Effector memory CD4-positive, alpha-beta T cell (primary cell): ENCODE results near the gene ZNF507.

Experiments
- DNase-seq, 3 donors: peaks; one replicate each; pipeline ENCODE4 v3.0.0-alpha.2; 2020
- H3K27ac ChIP-seq: 2 replicates; pipeline ENCODE4 v1.7.0; 2013; ENCODE audit warnings: mild to moderate bottlenecking, low read length, moderate library complexity; ENCODE audit not compliant: insufficient read depth, poor library complexity, severe bottlenecking
- H3K27me3 ChIP-seq: replicated peaks from 2 replicates; pipeline ENCODE4 v1.7.0; 2013; ENCODE audit warnings: mild to moderate bottlenecking, low read length; ENCODE audit not compliant: insufficient read depth, control insufficient read depth, poor library complexity, severe bottlenecking
- H3K36me3 ChIP-seq: 2 replicates; pipeline ENCODE4 v1.7.0; 2013; ENCODE audit warnings: mild to moderate bottlenecking, low read length, moderate library complexity; ENCODE audit not compliant: control insufficient read depth, insufficient read depth
- H3K4me1 ChIP-seq: 2 replicates; pipeline ENCODE4 v1.7.0; 2013; ENCODE audit warnings: low read length, mild to moderate bottlenecking; ENCODE audit not compliant: control insufficient read depth, insufficient read depth, poor library complexity, severe bottlenecking
- H3K4me3 ChIP-seq: 2 replicates; pipeline ENCODE4 v1.7.0; 2013; ENCODE audit warnings: low read length, low read depth, mild to moderate bottlenecking; ENCODE audit not compliant: insufficient read depth, poor library complexity, severe bottlenecking
- H3K9me3 ChIP-seq: 2 replicates; pipeline ENCODE4 v1.7.0; 2013; ENCODE audit warnings: mild to moderate bottlenecking, low read length, moderate library complexity; ENCODE audit not compliant: control insufficient read depth

Gene ZNF507

DNA sequence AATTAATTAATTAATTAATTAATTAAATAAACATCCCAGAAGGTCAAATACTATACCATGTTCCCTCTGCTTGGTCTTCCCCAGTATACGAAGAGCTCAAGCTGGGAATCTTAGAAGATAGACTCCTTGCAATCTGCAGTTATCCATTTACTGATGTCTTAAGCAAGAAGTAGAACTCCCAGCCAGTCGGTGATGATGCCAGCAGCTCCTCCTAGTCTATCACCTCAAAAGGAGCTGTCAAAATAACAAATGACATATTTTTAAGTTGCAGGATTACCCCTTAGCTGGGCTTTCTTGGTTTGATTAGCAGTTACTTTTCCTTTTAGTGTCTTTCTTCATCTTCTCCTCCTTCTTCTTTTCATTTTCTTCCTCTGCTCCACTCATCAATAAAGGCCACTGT, 6.0 kb upstream of the ZNF507 start:
- Histone ChIP-seq H3K27me3 (no peaks in the 10 kb centered on the region), H3K36me3 (no peaks in the 10 kb centered on the region), H3K9me3 (no peaks in the 10 kb centered on the region)

GRCh38 chr19:32339988-32340874, 5.2 kb upstream of the ZNF507 start:
- no peaks in the 10 kb centered on the region for H3K9me3 ChIP-seq
- no peak overlapping the region for H3K27ac ChIP-seq
- no peaks in the 10 kb centered on the region for H3K4me1 ChIP-seq
- no peak overlapping the region for H3K4me3 ChIP-seq
- peak in 1 of 3 donors; percentile 15 for DNase-seq
- H3K27me3 ChIP-seq, result no peaks in the 10 kb centered on the region
- no peaks in the 10 kb centered on the region for H3K36me3 ChIP-seq

More for the DNA sequence above, 6.0 kb upstream of the ZNF507 start:
- H3K27ac ChIP-seq, result no peak overlapping the region
- DNase-seq, result no peak
- no peaks in the 10 kb centered on the region for H3K4me1 ChIP-seq
- no peak overlapping the region for H3K4me3 ChIP-seq

GRCh38 chr19:32342695-32343094, 2.7 kb upstream of the ZNF507 start:
- Histone ChIP-seq H3K9me3 (no peaks in the 10 kb centered on the region), H3K27ac (no peak overlapping the region), H3K4me1 (peaks cover 11% of the 10 kb centered on the region), H3K36me3 (no peaks in the 10 kb centered on the region), H3K4me3 (no peak overlapping the region), H3K27me3 (no peaks in the 10 kb centered on the region)
- no peak for DNase-seq

DNA sequence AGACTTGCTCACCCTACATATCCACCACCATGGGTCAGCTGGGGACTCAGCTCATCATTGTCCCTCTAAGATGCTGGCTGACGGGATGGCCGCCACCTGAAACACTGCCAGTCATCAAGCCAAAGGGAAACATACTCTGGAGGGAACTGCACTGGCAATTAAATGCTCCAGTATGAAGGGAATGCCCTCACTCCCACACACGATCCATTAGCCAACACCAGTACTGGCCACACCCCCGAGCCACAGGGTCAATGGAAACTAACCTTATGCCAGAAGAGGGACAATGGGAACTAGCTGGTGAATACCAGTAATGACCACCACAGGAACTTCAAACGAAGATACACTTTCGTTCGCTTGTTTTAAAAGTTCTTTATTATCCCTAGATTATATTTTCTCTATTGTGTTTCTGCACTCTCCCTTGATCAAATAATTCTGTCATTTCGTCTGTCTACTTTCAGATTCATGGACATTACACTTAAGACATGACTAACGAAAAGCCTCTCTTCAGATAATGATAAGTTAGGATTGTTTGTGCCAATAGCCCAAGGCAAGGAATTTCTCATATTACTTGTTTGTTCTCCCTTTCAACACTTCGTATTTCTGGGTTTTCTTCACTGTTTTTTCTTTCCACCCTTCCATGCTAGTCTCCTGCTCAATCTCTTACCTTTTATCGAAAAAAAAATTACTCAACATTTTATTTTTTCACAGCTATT, 1.7 kb upstream of the ZNF507 start:
- Histone ChIP-seq H3K27me3 (no peaks in the 10 kb centered on the region), H3K9me3 (no peaks in the 10 kb centered on the region), H3K4me1 (peaks cover 12% of the 10 kb centered on the region), H3K36me3 (peaks cover 5% of the 10 kb centered on the region), H3K4me3 (no peak overlapping the region), H3K27ac (no peak overlapping the region)
- DNase-seq, result no peak

GRCh38 chr19:32346901-32347300, 1.5 kb downstream of the ZNF507 start:
- no peak overlapping the region for H3K4me3 ChIP-seq
- H3K9me3 ChIP-seq, result no peaks in the 10 kb centered on the region
- no peak for DNase-seq
- no peaks in the 10 kb centered on the region for H3K27me3 ChIP-seq
- H3K27ac ChIP-seq, result no peak overlapping the region
- H3K4me1 ChIP-seq, result peaks cover 22% of the 10 kb centered on the region
- H3K36me3 ChIP-seq, result peaks cover 21% of the 10 kb centered on the region

DNA sequence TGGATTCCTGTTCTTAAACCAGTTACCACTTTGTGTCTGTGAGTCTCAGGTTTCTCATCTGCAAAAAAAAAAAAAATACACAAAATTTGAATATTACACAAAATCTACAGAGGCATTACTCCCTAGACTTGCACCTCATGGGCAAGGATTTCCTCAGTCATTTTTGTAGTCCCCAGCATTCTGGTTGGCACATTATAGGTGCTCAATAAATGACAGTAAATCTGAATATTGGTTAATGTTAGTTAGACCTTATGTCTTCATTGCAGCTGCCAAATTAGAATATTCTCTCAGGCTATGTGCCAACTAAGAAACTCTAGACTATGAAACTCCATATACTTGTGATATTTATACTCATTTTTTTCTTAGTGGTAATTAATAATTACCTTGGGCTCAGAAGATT, 2.2 kb downstream of the ZNF507 start:
- Histone ChIP-seq H3K27ac (no peak overlapping the region), H3K4me1 (peaks cover 26% of the 10 kb centered on the region), H3K9me3 (no peaks in the 10 kb centered on the region), H3K27me3 (no peaks in the 10 kb centered on the region), H3K36me3 (peaks cover 21% of the 10 kb centered on the region), H3K4me3 (no peak overlapping the region)
- no peak for DNase-seq

- Histone ChIP-seq H3K27me3 (no peaks in the 10 kb centered on the region), H3K9me3 (no peaks in the 10 kb centered on the region), H3K36me3 (peaks cover 33% of the 10 kb centered on the region), H3K4me1 (peaks cover 26% of the 10 kb centered on the region), H3K27ac (no peak overlapping the region), H3K4me3 (no peak overlapping the region)
- no peak for DNase-seq
Measured at GRCh38 chr19:32349051-32349450, 3.6 kb downstream of the ZNF507 start.

DNA sequence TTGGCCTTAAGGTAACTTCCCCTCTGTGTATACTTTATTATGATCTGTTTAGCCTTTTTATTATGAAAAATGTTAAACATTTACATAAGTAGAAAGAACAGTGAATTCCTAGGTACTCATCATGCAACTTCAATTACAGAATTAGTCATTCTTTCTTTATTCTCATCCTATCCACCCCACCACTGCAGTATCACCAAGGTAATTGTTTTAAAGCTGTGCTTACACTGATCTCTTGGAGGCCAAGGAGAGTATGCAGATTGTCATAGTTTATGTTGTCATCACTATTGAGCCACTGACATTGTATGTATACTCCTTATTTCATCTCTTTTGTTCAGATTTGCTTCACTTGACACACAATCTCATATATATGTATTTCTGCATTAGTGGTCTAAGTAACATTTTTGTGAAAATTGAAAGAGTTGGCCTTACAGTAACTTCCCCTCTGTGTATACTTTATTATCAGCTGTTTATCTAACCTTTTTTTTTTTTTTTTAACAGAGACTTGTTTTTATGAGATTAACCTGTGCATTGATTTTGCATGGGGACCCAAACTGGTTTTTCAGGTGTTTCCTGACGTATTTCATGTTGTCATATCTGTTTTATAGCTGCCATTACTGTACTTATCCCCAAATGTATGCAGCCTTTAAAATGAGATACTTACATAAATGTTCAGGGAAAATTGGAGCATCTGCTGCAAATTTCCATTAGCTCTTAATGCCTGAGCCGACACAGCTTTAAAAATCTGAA, 4.5 kb downstream of the ZNF507 start:
- no peak overlapping the region for H3K27ac ChIP-seq
- no peaks in the 10 kb centered on the region for H3K27me3 ChIP-seq
- H3K36me3 ChIP-seq, result peaks cover 41% of the 10 kb centered on the region
- no peak for DNase-seq
- peaks cover 26% of the 10 kb centered on the region for H3K4me1 ChIP-seq
- H3K4me3 ChIP-seq, result no peak overlapping the region
- no peaks in the 10 kb centered on the region for H3K9me3 ChIP-seq

- Histone ChIP-seq H3K4me3 (no peak overlapping the region), H3K4me1 (peaks cover 26% of the 10 kb centered on the region), H3K27me3 (no peaks in the 10 kb centered on the region), H3K9me3 (no peaks in the 10 kb centered on the region), H3K27ac (no peak overlapping the region), H3K36me3 (peaks cover 43% of the 10 kb centered on the region)
- no peak for DNase-seq
Measured at GRCh38 chr19:32350471-32350865, 5.1 kb downstream of the ZNF507 start.
